HG03280 (cell line): Measurements from ENCODE around the gene PTK7.

Experiments
- ATAC-seq: cut with Tn5 transposase; IDR thresholded peaks from one replicate; pipeline ENCODE4 v1.9.1; 2021; ENCODE audit warnings: mild to moderate bottlenecking, moderate library complexity; ENCODE audit not compliant: unreplicated experiment

Gene PTK7

GRCh38 chr6:43142101-43142500 is 66.0 kb downstream of the PTK7 start:
- ATAC-seq: no peak

GRCh38 chr6:43143235-43144128 is 67.4 kb downstream of the PTK7 start:
- peak; percentile 63 for ATAC-seq

DNA sequence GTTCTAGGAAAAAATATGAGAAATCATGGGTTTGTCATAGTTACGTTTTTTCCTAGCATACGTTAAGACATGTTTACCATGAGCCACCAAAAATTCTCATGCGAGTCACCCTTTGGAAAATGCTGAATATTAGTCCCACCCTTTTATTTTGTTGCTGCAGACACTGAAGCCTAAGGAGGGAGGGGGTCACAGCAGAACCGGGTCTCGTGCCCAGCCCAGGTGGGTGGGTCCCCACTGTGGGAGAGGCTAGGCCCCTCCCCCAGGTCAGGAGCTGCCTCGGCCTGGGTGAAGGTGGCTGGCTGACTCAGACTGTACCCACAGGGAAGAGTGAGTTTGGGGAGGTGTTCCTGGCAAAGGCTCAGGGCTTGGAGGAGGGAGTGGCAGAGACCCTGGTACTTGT is 68.8 kb downstream of the PTK7 start:
- ATAC-seq: no peak

DNA sequence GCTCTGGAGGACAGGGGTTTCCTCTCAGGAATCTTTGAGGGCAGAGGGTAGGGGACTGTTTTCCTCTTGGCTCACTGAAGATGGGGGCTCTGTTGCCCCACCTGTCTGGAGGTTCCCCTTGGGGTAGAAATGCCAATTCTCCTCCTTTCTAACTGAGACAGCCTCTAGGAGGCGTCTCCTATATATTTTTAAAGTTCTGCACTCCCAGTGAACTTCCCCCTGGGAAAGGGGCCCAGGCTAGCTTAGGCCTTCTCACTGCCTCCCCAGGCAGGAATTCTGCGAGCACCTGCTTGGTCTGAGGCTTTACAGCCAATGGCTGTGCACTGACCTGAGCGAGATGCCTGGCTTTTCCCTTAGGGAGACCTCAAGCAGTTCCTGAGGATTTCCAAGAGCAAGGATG is 70.1 kb downstream of the PTK7 start:
- ATAC-seq: no peak

GRCh38 chr6:43146709-43147688 is 70.9 kb downstream of the PTK7 start:
- no peak for ATAC-seq

- ATAC-seq: no peak
These were observed 71.8 kb downstream of the PTK7 start for GRCh38 chr6:43147691-43148477.

DNA sequence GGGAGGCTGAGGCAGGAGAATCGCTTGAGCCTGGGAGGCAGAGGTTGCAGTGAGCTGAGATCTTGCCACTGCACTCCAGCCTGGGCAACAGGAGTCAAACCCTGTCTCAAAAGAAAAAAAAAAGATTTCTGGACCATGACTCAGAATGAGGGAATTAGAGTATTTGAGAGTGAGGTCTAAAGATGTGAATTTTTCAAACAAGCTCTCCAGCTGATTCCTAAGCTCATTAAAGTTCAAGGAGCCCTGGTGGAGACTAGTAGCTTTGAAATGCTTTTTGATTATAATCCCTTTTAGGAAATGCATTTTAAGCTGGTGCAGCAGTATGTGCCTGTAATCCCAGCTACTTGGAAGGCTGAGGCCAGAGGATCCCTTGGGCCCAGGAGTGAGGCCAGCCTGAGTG is 73.2 kb downstream of the PTK7 start:
- no peak for ATAC-seq

DNA sequence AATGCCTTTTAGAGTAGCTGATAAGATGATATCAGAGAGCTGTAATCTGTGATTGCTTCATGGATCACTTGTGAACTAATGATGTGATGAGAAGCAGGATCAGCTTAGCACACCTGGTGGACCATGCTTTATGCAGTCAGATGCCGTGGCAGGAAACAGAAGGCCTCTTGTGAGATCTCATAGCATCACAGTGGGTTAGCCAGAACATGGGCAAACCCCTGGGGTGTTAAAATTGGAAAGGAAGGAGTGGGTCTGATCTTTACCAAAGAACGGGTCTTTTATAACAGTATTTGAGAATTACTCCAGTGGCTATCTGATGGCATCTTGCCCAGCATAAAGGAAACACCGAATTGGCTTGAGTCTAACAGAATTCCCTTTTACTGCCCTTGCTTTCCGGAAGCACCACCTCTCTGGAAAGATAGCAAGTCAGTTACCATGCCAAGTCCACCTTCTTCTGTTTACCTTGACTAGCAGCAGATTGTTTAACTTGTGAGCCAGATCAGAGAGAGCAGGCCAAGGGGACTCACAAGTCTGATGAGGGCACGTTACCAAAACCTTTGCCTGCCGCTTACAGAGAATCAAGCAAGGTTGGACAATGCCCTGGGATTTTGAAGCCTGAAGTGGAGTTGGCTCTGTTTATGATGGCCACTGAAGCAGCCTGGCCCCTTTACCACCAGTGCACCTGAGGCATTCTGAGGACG is 74.1 kb downstream of the PTK7 start:
- ATAC-seq: no peak

GRCh38 chr6:43159599-43159998 is 83.5 kb downstream of the PTK7 start:
- no peak for ATAC-seq

- ATAC-seq: no peak
These were observed 87.8 kb downstream of the PTK7 start for GRCh38 chr6:43163899-43164298.

DNA sequence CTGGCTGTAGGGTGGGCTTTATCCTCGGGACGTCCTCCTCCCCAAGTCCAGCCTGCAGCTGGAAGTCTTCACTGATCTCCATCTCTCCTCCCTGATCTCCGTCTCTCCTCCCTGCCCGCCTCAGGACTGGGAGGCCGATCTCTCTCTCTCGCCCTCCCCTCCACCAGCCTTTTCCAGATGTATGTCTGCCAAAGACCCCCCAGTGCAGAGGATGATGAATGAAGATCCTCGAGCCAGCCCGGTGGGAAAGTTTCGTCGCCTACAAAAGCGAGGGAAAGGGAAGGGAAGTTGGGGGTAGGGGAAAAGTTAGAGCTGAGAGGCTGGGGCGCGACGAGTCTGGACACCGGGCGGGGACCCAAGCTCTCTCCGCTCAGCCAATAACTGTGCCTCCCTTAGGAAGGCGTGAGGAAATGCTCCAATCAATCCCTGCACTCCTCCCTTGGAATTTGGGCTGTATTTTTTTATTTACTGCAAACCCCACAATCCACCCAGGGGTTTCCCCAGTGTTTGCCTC is 94.4 kb downstream of the PTK7 start:
- ATAC-seq: no peak

- peak; percentile 58 for ATAC-seq
These were observed 95.0 kb downstream of the PTK7 start, which contains the start of gene SRF for GRCh38 chr6:43170931-43171706. TSS of gene SRF (plus strand) at chr6:43171269. CDS start at chr6:43171657, 388 bp downstream.

DNA sequence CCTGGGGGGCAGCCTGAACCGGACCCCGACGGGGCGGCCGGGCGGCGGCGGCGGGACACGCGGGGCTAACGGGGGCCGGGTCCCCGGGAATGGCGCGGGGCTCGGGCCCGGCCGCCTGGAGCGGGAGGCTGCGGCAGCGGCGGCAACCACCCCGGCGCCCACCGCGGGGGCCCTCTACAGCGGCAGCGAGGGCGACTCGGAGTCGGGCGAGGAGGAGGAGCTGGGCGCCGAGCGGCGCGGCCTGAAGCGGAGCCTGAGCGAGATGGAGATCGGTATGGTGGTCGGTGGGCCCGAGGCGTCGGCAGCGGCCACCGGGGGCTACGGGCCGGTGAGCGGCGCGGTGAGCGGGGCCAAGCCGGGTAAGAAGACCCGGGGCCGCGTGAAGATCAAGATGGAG is 95.6 kb downstream of the PTK7 start:
- peak; percentile 1 for ATAC-seq

DNA sequence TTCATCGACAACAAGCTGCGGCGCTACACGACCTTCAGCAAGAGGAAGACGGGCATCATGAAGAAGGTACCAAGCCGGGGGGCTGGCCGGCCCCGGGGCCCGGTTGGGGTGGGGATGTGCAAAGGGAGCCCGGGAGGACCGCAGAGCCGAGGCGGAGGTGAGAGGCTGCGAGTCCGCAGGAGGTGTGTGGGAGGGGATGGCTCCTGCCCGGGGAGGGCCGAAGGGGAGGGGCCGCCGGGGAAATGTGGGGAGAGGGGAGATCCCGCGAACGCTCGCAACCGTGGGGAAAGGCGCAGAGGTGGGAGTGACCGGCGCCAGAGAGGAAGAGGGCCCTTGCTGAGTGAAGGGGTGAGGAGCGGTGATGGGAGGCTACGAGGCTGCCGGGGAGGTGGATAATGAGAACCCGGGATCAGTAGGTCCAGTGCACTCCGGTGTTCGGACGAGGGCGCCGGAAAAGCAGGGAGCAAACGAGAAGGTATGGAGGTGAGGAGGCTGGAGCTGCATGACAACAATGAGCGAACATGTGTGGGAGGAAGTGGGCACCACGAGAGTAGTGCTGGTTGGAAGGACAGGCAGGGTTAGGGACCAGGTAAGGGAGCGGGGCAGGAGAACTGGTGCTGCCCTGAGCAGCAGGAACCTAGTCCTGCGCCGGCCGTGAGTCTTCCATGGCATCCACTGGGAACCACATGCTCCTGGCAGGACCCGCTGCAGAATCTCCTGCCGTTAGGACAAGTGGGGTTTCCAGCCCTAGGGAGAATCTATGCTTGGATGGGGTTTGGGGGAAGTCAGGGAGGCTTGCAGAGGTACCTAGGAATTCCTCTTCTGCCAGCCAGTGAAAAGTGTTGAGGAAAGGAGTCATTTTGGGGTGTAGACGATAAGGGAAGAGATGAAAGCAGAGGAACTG is 96.2 kb downstream of the PTK7 start:
- no peak for ATAC-seq

DNA sequence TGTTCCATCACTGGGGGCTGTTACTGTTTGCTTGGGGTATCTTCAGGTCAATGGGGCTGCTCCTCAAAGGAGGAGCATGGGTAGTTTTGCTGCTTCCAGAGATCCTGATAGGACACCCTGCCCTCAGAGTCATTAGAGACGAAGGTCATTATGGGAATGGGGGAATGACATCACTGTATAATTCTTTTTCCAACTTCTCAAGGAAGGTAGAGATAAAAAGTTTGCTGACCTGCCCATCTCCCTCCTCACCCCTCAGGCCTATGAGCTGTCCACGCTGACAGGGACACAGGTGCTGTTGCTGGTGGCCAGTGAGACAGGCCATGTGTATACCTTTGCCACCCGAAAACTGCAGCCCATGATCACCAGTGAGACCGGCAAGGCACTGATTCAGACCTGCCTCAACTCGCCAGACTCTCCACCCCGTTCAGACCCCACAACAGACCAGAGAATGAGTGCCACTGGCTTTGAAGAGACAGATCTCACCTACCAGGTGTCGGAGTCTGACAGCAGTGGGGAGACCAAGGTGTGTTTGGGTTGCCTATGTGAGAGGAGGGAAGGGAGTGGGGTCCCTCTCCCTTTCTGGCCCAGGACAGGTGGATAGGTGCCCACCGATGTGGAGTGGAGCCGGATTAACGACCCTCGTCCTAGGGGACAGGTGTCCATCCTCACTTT is 97.6 kb downstream of the PTK7 start:
- no peak for ATAC-seq

GRCh38 chr6:43174263-43175112 is 98.4 kb downstream of the PTK7 start:
- peak; percentile 63 for ATAC-seq
